HG02678 (cell line): ENCODE results near the gene URI1.
"Not testable (repeated sequence)": the region's sequence is repeated elsewhere in the genome, so short reads cannot be mapped to it uniquely, and the experiment has no call there.

ENCODE experiments used
- ATAC-seq: cut with Tn5 transposase; IDR thresholded peaks from one replicate; pipeline ENCODE4 v1.9.1; 2021; ENCODE audit warnings: mild to moderate bottlenecking, moderate library complexity; ENCODE audit not compliant: unreplicated experiment

Gene URI1

DNA sequence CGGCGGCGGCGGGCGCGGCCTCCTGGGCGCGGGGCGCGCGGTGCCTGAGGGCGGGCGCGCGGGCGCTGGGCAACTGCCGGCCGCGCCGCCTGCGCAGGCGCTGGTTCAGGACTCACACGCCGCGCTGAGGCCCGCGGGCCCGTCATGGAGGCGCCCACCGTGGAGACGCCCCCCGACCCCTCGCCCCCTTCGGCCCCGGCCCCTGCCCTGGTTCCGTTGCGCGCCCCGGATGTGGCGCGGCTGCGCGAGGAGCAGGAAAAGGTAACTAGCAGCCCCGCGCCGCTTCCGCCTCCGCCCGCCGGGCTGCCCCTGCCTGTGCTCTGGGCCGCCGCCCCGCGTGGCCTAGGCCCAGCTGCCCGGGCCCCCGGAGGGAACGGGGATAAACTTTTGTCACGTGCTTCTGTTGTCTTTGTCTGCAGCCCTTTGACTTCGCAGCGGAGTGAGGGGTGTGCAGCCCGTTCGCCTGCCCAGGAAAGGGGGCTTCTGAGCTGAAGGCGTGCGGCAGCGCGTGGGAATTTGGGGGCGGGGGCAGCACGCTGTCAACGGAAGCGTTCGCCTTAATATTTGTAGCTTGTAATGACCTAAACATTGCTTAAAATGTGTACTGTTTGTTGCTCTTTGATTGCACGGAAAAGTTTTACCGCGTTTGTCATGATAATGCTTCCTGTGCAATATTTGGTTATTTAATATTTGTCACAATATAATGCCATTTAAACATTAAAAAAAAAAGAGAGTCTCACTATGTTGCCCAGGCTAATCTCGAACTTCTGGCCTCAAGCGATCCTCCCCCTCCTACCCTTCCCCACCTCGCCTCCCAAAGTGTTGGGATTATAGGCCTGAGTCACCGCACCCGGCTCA, 594 bp downstream of the URI1 start:
- peak; percentile 71 for ATAC-seq

DNA sequence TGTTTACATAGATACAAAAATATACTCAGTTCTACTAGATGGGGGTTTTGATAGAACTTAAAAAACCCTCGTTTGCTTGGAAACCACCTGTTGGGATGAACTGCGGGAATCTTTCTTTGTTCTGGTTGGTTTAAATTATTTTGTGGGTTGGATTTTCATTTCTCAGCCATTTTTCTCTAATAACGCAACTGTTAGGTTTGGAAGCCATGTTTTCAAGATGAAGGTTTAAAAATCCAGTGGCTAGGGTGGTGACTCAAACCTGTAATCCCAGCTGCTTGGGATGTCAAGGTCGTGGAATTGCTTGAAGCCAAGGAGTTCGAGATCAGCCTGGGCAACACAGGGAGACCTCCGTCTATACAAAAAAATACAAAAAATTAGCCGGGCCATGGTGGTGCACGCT, 1.6 kb downstream of the URI1 start:
- no peak for ATAC-seq

DNA sequence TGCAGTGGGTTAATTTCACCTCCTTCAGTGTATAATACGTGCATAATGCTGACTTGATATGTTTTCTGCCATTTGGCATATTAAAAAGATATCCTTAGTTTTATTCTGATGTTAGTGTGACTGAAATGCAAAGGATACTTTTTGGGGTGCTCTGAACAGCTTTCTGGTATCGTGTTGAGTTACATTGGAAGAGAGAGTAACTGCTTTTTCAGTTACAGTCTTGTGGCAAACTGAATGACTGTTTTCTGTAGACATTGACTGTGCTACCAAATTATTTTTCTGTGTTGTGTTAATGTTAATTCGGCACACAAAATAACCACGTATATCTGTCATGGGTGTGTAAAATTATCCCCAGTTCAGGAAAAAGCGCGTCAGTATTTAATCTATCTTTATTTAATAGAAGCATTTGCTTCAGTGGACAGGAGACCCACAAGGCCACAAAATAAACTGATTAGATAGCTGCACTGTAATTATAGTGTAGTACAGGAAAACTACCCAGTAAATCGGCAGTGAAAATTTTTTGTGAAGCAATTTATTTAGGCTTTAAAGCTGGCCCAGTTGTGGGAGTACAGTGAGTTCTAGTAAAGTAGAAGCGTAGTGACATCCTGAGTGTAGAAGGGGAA, 2.5 kb downstream of the URI1 start:
- ATAC-seq = no peak

DNA sequence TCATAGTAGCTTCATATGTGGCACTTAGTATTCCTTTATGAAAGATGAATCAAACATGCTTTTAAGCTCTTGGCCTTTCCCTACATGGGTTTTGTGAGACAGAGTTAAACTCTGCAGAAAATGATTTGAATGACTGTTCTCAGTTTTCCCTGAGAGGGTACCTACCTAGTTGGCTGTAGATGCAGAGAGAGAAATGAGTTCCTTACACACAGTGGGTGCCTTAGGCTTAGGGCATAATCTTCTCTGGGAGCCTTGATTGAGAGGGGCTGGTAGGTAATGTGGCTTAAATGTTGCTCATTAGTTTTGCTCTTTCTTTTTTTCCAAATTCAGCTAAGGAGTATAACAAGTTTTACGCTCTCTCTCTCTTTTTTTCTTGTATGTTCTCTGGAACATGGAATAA, 3.0 kb downstream of the URI1 start:
- ATAC-seq = no peak

DNA sequence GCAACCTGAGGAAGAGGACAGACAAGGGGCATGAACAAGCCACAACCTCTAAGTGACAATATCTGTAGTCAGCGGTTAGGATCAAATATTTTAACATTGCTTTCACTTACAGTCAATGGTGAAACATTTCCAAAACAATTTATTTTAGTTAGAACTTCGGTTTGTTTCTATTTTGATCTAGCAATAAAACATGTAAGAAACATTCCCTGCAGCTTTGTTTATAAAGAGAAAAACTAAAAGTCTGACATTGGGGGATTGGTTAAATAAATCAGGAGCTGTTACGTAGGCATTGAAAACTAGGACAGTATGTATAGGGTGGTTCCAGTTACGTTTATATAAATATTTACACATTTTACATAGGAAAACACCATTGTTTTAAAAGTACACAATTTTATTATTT, 3.4 kb downstream of the URI1 start:
- ATAC-seq = no peak

DNA sequence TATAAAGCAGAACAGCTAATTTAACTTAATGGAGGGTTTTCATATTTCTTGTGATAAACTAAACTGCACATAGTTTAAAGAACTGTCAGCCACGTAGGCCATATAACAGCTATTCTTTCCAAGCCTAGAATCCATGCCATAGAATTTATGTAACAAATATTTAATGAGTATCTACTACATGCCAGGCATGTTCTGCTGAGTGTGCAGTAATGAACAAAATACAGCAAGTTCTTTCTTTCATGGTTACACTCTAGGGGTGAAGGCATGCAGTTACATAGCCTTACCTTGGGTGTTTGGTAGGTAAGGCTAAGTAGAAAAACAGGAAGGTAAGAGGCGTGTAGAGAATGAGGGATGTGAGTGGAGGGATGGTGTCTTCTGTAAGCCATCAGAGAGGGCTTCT, 4.6 kb downstream of the URI1 start:
- no peak for ATAC-seq

DNA sequence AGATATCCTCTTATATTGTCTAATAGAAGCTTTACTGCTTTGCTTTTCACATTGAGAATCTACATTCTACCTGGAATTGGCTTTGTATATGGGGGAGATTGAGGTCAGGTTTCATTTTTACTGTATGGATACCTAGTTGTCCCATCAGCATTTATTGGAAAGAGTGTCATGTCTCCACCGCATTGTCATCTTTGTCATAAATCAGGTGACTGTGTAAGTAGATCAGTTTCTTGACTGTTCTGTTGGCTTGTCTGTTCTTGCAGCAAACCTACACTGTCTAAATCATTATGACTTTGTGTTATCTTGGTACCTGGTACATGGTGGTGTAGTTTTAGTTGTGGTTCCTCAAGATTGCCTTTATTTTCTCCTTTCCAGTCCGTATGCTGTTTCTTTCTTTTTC, 5.8 kb downstream of the URI1 start:
- ATAC-seq = no peak

DNA sequence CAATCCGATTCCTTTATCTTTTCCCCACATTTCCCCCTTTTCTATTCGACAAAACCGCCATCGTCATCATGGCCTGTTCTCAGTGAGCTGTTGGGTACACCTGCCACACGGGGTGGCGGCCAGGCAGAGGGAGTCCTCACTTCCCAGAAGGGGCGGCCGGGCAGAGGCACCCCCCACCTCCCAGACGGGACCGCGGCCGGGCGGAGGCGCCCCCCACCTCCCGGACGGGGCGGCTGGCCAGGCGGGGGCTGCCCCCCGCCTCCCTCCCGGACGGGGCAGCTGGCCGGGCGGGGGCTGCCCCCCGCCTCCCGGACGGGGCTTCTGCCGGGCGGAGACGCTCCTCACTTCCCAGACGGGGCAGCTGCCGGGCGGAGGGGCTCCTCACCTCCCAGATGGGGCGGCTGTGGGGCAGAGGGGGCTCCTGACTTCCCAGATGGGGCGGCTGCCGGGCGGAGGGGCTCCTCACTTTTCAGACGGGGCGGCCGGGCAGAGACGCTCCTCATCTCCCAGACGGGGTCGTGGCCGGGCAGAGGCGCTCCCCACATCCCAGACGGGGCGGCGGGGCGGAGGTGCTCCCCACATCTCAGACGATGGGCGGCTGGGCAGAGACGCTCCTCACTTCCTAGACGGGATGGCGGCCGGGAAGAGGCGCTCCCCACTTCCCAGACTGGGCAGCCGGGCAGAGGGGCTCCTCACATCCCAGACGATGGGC, 6.9 kb downstream of the URI1 start:
- not testable (repeated sequence) for ATAC-seq

DNA sequence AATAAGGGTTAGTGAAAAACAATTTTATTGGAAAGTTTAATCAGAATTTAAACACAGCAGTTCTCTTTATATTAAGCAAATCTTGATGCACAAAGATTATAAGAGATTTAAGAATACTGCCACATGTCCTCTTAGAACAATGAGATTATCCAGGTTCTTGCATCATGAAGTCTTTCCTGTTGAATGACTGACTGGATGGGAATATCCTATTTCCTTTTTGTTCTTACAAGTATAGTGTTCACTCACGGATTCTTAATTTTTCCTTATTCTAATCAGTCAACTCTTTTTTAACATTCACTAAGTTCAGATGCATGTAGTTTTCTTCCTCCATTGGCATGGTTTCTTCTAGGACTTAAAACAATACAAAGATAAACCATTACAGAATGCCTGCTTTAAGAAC, 10.1 kb downstream of the URI1 start:
- ATAC-seq = no peak

DNA sequence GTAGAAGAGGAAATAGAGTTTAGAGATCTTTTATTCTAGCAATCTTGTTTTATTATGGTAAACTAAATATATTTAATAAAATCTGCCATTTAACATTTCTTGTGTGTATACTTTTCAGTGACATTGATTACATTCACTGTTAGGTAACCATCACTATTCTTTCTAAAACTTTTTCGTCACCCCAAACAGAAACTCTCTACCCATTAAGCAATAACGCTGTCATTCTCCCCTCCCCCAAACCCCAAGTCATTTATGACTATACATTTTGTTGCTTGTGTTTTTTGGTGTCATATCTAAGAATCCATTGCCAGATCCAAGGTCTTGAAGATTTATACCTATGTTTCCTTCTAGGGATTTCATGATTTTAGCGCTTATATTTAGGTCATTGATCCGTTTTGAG, 10.6 kb downstream of the URI1 start:
- ATAC-seq = no peak

DNA sequence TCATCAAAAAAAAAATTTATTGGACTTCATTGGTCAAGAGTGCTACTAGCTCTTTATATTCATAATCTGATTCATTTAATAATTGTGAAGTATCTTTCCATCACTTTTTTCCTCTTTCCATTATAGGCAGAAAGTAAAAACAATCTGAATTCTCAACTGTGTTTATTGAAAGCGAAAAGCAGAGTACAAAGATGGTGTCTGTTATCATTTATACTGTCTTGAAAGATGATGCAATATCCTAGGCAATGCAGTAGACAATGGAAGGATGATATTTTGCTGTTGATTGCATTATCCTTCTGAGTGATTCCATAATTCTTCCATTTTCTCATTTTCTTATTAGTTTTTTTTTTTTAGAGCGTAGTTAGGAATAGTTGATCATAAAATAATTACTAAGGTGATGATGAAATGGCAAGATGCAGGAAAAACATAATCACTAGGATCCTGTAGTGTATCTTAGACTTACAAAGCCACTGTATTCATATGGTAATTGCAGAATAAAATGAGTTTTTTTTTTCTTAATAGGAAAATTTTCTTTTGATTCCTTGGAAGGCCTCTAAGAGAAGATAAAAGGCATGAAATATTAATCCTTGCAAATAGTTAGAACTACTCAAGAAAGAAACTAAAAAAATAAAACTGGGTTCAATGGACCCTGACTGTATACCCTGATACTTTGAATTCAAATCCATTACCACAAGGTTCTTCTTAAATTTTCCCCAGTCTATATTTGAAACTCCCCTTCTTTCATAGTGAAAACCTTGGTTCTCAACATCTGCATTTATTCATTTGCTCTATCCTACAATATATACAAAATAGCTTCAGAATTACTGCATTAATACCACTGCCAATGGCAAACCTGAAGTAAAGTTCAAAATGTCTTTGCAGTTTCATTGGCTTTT, 11.6 kb downstream of the URI1 start:
- no peak for ATAC-seq

DNA sequence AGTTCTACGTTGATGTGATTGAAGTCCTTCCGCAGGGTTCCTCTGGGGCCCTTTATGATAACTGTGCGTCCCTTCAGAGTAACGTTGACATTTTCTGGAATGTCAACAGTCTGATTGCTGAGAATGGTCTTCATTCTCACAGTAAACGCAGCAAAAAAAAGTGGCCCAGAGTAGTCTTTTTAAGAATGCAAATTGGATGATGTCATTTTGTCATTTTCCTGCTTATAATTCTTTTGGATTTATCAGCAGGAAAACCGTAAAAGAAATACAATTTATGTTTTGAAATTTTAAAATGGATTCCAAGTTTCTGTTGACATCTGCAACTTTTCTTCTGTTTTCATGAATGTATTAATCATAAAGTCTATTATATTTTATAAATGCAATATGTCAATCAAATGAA, 14.8 kb downstream of the URI1 start:
- ATAC-seq = no peak

DNA sequence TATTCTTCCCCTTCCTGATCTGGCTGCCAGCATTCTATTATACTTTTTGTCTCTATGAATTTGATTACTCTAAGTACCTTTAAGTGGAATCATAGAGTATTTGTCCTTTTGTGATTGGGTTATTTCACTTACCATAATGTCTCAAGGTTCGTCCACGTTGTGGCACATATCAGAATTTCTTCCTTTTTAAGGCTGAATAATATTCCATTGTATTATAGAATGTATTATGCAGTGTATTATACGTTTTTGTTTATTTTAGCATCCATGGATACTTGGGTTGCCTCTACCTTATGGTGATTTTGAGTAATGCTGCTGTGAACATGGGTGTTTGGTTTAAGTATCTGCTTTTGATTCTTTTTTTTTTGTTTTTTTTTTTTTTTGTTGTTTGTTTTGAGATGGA, 19.3 kb downstream of the URI1 start:
- no peak for ATAC-seq

DNA sequence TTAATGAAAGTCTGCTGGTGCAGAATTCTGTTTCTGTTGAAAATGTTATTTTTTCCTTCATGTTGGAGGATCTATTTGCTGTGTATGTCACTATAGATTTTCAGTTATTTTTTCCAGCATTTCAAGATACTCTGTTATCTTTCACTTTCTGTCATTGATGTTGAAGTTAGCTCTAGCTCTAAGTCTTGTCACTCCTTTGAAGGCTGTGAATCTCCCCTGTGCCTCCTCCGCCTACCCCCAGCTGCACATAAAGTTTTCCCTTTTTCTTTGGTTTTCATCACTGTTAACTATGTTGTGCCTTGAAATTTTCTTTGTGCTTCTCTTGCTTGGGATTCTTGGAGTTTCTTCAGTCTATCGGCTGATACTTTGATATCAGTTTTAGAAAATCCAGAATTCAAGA, 20.8 kb downstream of the URI1 start:
- no peak for ATAC-seq

DNA sequence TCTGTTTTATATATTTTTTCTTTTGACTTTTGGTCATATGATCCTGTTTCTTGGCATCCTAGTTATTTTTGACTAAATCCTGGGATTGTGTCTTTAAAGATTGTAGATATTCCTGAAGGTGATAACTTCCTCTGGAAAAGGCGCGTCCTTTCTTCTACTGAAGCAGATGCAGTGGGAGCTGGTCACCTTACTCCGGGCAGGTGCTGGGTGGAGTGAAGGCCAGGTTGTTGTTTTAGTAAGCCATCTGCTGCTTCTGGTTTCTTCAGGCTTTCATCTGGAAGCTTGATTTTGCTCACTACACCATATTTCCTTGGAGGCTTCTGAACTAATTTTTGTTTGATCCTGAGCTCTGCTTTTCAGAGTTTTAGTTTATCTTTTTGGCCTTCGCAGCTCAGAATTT, 21.5 kb downstream of the URI1 start:
- ATAC-seq = no peak

DNA sequence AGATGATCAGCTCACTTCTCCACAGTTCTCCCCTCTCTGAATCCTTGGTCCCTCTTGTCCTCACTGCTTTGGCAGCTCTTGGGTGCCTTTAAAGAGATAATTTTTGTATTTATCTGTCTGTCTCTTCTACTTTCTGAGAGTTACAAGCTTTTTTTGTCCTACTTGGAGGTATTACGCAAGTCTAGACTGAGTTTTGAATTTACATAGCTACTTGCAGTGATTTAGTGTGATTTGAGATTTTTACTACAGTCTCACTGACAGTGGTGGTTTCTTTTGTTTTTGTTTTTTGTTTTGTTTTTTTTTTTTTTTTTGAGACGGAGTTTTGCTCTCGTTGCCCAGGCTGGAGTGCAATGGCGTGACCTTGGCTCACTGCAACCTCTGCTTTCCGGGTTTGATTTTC, 22.1 kb downstream of the URI1 start:
- ATAC-seq = no peak

DNA sequence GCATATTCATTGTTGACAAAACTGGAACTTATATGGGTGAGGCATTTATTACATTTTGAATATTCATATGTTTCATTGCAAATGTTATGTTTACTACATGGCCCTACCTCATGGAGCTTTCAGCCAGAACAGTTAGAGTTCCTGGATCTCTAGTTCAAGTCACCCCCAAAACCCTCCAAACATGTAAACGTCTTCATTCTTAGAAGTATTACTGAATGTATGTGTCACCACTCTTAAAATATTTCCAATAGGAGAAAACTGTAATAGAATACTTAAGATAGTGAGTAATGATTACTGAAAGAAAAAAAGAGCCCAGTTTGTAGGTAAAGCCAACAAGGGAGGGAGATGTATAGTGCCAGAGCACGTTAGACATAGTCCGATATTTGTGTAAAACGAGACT, 23.5 kb downstream of the URI1 start:
- no peak for ATAC-seq

DNA sequence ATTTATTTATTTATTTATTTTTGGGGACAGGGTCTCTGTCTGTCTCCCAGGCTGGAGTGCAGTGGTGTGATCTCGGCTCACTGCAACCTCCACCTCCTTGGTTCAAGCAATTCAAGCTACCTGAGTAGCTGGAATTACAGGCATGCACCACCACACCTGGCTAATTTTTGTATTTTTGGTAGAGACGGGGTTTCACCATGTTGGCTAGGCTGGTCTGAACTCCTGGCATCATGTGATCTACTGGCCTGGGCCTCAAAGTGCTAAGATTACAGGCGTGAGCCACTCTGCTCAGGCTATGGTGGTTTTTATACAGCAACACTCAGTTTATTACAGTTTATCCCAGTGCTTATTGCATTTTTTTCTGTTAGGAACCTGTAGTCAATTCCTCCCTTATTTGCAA, 24.1 kb downstream of the URI1 start:
- ATAC-seq = not testable (repeated sequence)

DNA sequence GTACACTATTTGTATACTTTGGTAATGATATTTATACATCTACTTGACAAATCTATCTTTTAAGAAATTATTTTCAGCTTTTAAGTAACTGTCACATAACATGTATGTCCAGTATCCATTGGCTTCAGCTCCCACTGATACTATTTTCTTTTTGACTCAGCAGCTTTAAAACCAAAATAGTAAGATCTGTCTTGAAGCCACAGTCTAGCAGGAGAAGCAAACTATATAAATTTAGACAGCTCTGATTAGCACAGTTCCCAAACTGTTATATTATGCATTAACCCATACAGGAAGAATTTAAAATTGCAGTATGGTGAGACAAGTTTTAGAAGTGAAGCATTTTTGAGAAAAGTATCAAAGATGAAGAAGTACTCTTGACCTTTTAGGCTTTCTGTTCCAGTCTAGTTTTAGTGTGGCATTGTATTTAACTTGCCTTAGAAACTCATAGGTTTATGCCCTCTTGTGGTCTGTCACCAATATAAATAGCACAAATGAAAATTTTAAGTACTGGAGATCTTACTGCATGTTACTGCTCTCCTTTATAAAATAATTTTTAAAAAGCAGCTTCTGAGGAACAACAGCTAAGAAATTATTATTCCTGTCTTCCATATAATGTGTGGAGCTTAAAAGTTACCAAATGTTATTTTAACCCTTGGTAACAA, 24.7 kb downstream of the URI1 start:
- peak; percentile 46 for ATAC-seq

DNA sequence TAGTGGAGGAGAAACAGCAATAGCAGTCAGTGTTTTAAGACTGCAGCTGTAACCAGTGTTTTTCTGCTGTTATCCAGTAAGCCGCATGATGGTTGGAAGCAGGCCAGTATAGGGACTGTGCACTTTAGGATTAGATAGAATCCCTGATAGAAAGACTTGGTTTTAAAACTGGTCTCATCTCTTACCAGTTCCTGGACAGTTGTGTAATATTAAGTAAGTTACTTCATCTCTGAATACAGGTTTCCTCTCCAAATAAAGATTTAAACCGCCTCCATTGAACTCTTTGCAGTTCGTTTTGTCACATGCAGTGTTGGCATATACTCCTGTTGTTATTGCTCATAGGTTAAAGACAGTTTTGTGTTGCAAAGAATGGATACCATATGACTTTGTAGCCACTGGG, 25.6 kb downstream of the URI1 start:
- ATAC-seq = no peak

DNA sequence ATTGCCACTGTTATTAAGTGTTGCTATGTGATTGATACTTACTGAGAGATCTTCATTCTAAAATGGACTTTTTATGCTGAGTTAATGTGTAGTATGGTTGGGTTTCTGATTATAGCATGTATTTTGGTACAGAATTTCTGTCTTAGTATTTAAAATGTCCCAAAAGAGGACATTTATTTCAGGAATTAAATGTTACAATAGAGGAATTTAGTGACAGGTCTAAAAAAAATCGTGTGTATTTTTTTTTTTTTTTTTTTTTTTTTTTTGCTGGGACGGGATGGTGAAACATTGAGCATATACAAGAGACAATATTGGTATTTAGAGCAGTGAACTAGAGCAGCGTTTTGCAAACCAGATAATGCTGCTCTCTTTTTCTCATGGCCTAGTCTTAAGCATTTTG, 27.9 kb downstream of the URI1 start:
- ATAC-seq = no peak
